Measurements from ENCODE around the gene MACO1. TPM values are rescaled to one million over a fixed set of nuclear protein-coding genes. Genes with fewer than 3 reads are reported as not detected.

Gene MACO1
- total RNA-seq, 4 donors from 2014 or later, result 25.6 to 31.8 (median 28.7) TPM

DNA sequence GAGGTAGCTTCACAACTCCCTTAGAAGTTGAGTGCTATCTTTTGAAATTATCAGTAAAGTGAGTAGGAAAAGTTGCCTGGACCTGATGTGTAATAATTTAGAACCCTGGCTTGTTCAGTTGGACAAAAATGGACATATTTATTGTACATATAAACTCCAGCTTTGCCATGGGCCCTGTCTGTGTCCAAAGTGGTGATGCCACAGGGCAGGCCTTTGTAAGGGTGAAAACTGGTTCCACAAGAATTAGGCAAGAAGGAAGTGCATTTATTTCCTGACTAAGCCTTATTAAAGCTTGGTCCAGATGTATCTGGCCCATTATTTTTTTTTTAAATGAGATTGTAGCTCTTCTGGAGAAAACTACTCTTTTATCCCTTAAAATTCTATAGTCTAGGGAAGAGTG is 47.9 kb downstream of the MACO1 start:
- intact Hi-C loops (cut with DNase I), result no loop called here

GRCh38 chr1:25481625-25482024 is 50.9 kb downstream of the MACO1 start:
- Histone ChIP-seq H3K27ac (no peak overlapping the region), H3K27me3 (no peaks in the 10 kb centered on the region), H3K4me1 (peaks cover 18 to 34% of the 10 kb centered on the region in 2 donors), H3K36me3 (peaks cover 0 to 8% of the 10 kb centered on the region in 2 donors), H3K4me3 (replicated peaks in 1 of 3) (no peak overlapping the region), H3K9me3 (no peaks in the 10 kb centered on the region)
- TF ChIP-seq, protein P1, sequence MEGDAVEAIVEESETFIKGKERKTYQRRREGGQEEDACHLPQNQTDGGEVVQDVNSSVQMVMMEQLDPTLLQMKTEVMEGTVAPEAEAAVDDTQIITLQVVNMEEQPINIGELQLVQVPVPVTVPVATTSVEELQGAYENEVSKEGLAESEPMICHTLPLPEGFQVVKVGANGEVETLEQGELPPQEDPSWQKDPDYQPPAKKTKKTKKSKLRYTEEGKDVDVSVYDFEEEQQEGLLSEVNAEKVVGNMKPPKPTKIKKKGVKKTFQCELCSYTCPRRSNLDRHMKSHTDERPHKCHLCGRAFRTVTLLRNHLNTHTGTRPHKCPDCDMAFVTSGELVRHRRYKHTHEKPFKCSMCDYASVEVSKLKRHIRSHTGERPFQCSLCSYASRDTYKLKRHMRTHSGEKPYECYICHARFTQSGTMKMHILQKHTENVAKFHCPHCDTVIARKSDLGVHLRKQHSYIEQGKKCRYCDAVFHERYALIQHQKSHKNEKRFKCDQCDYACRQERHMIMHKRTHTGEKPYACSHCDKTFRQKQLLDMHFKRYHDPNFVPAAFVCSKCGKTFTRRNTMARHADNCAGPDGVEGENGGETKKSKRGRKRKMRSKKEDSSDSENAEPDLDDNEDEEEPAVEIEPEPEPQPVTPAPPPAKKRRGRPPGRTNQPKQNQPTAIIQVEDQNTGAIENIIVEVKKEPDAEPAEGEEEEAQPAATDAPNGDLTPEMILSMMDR (IDR thresholded peaks at IDR 0.05), result no peak
- no peak for TF ChIP-seq POLR2A (IDR thresholded peaks at IDR 0.05)
- intact Hi-C loops (cut with DNase I), result no loop called here
- no peak for DNase-seq
- WGBS, 2 donors, result 86 to 92% methylated on average over 5 of the region's 5 CpGs

More for the DNA sequence above, 47.9 kb downstream of the MACO1 start:
- H3K27me3 ChIP-seq, result no peaks in the 10 kb centered on the region
- H3K27ac ChIP-seq, result peak overlapping the region in 1 of 3 donors; percentile 8
- H3K36me3 ChIP-seq, result no peaks in the 10 kb centered on the region
- TF ChIP-seq POLR2A (IDR thresholded peaks at IDR 0.05), result no peak
- TF ChIP-seq, protein P1 (IDR thresholded peaks at IDR 0.05), result no peak
- H3K4me1 ChIP-seq, result peaks cover 6 to 24% of the 10 kb centered on the region in 2 donors
- no peaks in the 10 kb centered on the region for H3K9me3 ChIP-seq
- peak in 1 of 2 donors; percentile 18 for DNase-seq
- no peak overlapping the region for H3K4me3 ChIP-seq (replicated peaks in 1 of 3)

DNA sequence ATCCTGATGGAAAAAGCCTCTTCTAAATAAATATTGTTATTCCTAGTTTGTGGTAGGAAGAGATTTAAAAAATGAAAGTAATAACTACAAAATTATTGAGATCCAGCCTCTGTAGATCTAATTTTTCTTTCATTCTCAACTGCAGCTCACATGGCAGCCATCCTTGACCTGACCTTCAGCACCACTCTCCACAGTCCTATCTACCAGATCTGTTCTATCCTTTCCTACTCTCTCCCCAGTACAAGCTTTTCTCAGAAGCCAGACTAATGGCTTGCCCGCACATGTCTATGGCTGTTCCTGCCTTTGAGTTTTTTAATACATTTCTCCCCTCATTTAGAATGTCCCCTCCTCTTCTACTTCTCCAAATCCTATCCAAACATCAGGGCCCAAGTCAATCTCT is 51.5 kb downstream of the MACO1 start:
- H3K9me3 ChIP-seq, result no peaks in the 10 kb centered on the region
- H3K4me1 ChIP-seq, result peaks cover 18 to 34% of the 10 kb centered on the region in 2 donors
- WGBS, 2 donors, result 95 to 98% methylated on average over 1 of the region's 1 CpG
- no peak overlapping the region for H3K4me3 ChIP-seq (replicated peaks in 1 of 3)
- H3K27me3 ChIP-seq, result no peaks in the 10 kb centered on the region
- intact Hi-C loops (cut with DNase I), result no loop called here
- TF ChIP-seq POLR2A (IDR thresholded peaks at IDR 0.05), result no peak
- TF ChIP-seq, protein P1 (IDR thresholded peaks at IDR 0.05), result no peak
- peaks cover 3 to 8% of the 10 kb centered on the region in 2 donors for H3K36me3 ChIP-seq
- no peak overlapping the region for H3K27ac ChIP-seq
- DNase-seq, result no peak

DNA sequence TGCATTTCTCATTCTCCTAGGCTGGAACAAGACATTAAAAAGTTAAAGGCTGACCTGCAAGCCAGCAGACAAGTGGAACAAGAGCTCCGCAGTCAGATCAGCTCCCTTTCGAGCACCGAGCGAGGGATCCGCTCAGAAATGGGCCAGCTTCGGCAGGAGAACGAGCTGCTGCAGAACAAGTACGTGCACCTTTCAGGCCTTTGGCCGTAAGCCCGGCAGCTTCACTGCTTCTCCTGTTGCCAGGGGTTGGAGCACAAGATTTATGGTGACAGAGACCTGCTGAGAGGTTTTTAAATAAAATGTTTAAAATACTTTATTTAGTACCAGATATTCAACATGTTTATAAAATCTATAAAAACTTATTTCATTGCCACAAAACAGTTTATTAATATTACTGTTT is 53.4 kb downstream of the MACO1 start:
- Histone ChIP-seq H3K4me1 (peaks cover 12 to 17% of the 10 kb centered on the region in 2 donors), H3K9me3 (no peaks in the 10 kb centered on the region), H3K27ac (peak overlapping the region; percentile 33 to 57 (median 49)), H3K36me3 (peaks cover 4 to 13% of the 10 kb centered on the region in 2 donors), H3K27me3 (no peaks in the 10 kb centered on the region), H3K4me3 (replicated peaks in 1 of 3) (no peak overlapping the region)
- intact Hi-C loops (cut with DNase I), result no loop called here
- DNase-seq, result peak; percentile 92 to 96
- 31 to 50% methylated on average over 10 of the region's 10 CpGs for WGBS, 2 donors
- TF ChIP-seq, protein P1 (IDR thresholded peaks at IDR 0.05), result no peak

- Histone ChIP-seq H3K27ac (peak overlapping the region in 2 of 3 donors; percentile 33 to 57), H3K4me1 (peaks cover 12 to 17% of the 10 kb centered on the region in 2 donors), H3K27me3 (no peaks in the 10 kb centered on the region), H3K4me3 (replicated peaks in 1 of 3) (no peak overlapping the region), H3K36me3 (peaks cover 8 to 17% of the 10 kb centered on the region in 2 donors), H3K9me3 (no peaks in the 10 kb centered on the region)
- WGBS, 2 donors, result 69 to 77% methylated on average over 1 of the region's 1 CpG
- intact Hi-C loops (cut with DNase I), result no loop called here
- TF ChIP-seq, protein P1 (IDR thresholded peaks at IDR 0.05), result no peak
- no peak for TF ChIP-seq POLR2A (IDR thresholded peaks at IDR 0.05)
- DNase-seq, result no peak
Observed at GRCh38 chr1:25484533-25484932, 53.8 kb downstream of the MACO1 start.

Data from thyroid gland (tissue), 4 donors.